Measurements from ENCODE around the gene CERS4. TPM values are rescaled to one million over a fixed set of nuclear protein-coding genes. Genes with fewer than 3 reads are reported as not detected.
A peak's percentile ranks its signal among the peaks of the same experiment; 100 is the strongest.

Gene CERS4
- total RNA-seq, 1 experiment from 2014 or later = 11.6 TPM

DNA sequence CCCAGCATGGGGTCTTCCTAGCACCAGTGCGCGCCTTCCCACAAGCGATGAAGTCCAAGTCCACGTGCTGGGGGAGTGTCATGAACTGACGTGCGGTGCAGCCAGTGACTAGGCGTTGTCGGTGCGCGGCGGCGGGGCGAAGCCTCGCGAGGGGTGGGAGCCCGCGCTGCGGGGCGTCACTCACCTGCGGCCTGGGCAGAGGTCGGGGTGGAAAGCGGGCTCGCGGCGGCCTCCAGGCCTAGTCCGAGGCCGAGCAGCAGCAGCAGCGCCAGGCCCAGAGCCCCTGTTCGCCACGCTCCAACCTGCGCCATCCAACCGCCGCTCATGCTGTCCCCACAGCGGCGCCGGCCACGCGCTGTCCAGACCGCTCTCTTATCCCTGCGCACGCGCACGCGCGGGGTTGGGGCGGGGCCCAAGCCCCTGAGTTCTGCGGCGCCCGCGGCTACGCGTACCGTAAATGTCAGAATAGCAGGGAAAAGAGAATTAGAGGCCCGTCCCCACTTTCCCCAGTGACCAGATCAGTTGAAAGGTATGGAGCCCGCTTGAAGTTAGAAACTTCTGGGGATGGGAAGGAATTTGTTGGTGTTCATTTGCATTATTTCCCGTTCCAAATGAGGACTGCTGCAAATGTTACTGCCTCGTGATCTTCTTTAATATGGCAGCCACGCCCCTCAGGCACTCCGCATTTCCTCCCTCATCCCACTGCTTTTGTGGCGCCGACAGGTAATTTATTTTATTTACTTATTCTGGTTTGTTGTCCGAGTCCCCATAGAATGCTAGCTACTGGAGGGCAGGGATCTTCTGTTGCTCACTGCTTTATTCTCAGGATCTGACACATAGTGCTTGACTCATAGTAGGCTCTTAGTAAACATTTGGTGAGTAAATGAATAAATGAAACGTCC is 99.0 kb downstream of the CERS4 start, which contains the start of gene CD320:
Gene CD320 (minus strand): TSS at position 394 of the 902 bp plus-strand sequence. CDS start 68 bp downstream, at position 326.
- H3K4me3 ChIP-seq (ENCODE audit: low read depth in 2 of 2, low read length in 2 of 2) = peak within 1 kb of the TSS; percentile 51 to 78
- no peaks in the 10 kb centered on the region; the same call in 1 of the 2 replicates for H3K36me3 ChIP-seq (ENCODE audit: control insufficient read depth, insufficient read depth, low read length)
- TSS peak; percentile 72 for BruUV-seq (replicated peaks)
- H3K27me3 ChIP-seq (ENCODE audit: control insufficient read depth, insufficient read depth, low read length) = no peaks in the 10 kb centered on the region
- in situ Hi-C loops (cut with HindIII; ENCODE audit: low pct_unique_long_range_greater_than_20kb, low sequenced_read_pairs) (no loop called here), intact Hi-C loops (cut with micrococcal nuclease; ENCODE audit: unreplicated experiment) (no loop called here)
- TF ChIP-seq, protein P1, sequence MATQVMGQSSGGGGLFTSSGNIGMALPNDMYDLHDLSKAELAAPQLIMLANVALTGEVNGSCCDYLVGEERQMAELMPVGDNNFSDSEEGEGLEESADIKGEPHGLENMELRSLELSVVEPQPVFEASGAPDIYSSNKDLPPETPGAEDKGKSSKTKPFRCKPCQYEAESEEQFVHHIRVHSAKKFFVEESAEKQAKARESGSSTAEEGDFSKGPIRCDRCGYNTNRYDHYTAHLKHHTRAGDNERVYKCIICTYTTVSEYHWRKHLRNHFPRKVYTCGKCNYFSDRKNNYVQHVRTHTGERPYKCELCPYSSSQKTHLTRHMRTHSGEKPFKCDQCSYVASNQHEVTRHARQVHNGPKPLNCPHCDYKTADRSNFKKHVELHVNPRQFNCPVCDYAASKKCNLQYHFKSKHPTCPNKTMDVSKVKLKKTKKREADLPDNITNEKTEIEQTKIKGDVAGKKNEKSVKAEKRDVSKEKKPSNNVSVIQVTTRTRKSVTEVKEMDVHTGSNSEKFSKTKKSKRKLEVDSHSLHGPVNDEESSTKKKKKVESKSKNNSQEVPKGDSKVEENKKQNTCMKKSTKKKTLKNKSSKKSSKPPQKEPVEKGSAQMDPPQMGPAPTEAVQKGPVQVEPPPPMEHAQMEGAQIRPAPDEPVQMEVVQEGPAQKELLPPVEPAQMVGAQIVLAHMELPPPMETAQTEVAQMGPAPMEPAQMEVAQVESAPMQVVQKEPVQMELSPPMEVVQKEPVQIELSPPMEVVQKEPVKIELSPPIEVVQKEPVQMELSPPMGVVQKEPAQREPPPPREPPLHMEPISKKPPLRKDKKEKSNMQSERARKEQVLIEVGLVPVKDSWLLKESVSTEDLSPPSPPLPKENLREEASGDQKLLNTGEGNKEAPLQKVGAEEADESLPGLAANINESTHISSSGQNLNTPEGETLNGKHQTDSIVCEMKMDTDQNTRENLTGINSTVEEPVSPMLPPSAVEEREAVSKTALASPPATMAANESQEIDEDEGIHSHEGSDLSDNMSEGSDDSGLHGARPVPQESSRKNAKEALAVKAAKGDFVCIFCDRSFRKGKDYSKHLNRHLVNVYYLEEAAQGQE (IDR thresholded peaks at IDR 0.05; ENCODE audit: insufficient read depth in 1 of 2, low read depth in 2 of 2, low read length in 1 of 2) = no peak
- TF ChIP-seq POLR2AphosphoS5 (IDR thresholded peaks at IDR 0.05; ENCODE audit: low read depth, low read length) (peak; percentile 95), SIN3A (IDR thresholded peaks at IDR 0.05; ENCODE audit: borderline replicate concordance, insufficient read depth, low read depth, low read length) (peak; percentile 89; the same call in 1 of the 2 replicates), TCF7L2 (IDR thresholded peaks at IDR 0.05; ENCODE audit: low read depth, low read length) (peak; percentile 77)
- TF ChIP-seq, protein P2, sequence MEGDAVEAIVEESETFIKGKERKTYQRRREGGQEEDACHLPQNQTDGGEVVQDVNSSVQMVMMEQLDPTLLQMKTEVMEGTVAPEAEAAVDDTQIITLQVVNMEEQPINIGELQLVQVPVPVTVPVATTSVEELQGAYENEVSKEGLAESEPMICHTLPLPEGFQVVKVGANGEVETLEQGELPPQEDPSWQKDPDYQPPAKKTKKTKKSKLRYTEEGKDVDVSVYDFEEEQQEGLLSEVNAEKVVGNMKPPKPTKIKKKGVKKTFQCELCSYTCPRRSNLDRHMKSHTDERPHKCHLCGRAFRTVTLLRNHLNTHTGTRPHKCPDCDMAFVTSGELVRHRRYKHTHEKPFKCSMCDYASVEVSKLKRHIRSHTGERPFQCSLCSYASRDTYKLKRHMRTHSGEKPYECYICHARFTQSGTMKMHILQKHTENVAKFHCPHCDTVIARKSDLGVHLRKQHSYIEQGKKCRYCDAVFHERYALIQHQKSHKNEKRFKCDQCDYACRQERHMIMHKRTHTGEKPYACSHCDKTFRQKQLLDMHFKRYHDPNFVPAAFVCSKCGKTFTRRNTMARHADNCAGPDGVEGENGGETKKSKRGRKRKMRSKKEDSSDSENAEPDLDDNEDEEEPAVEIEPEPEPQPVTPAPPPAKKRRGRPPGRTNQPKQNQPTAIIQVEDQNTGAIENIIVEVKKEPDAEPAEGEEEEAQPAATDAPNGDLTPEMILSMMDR (IDR thresholded peaks at IDR 0.05) = no peak
- H3K27ac ChIP-seq (ENCODE audit: low read length) = peak within 1 kb of the TSS; percentile 86
- H3K9me3 ChIP-seq (ENCODE audit: control insufficient read depth, insufficient read depth, low read depth, low read length) = no peaks in the 10 kb centered on the region
- ATAC-seq (peak; percentile 94), DNase-seq (ENCODE audit: low read depth, low spot score) (peak; percentile 69)
- H3K4me1 ChIP-seq (ENCODE audit: control insufficient read depth, insufficient read depth, low read length) = peaks cover 11% of the 10 kb centered on the region
- POLR2A ChIA-PET = no interaction called here
- CTCF ChIA-PET = no interaction called here

DNA sequence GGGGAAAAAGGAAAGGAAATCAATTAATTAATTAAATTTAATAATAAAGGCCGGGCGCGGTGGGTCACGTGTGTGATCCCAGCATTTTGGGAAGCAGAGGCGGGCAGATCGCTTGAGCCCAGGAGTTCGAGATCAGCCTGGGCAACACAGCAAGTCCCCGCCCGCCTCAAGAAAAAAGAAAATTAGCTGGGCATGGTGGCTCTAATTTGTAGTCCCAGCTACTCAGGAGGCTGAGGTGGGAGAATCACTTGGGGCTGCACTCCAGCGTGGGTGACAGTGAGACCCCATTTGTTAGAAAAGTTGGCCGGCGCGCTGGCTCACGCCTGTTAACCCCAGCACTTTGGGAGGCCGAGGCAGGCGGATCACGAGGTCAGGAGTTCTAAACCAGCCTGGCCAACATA is 99.7 kb downstream of the CERS4 start:
- ATAC-seq = no peak
- no peak for TF ChIP-seq POLR2AphosphoS5 (IDR thresholded peaks at IDR 0.05; ENCODE audit: low read depth, low read length)
- no peaks in the 10 kb centered on the region for H3K9me3 ChIP-seq (ENCODE audit: control insufficient read depth, insufficient read depth, low read depth, low read length)
- H3K4me3 ChIP-seq (ENCODE audit: low read depth in 2 of 2, low read length in 2 of 2) = peak overlapping the region; percentile 51 to 78
- H3K27me3 ChIP-seq (ENCODE audit: control insufficient read depth, insufficient read depth, low read length) = no peaks in the 10 kb centered on the region
- no peak overlapping the region; the same call in 1 of the 2 replicates for H3K27ac ChIP-seq (ENCODE audit: low read length)
- no TSS peak for BruUV-seq (replicated peaks)
- CTCF ChIA-PET = no interaction called here
- in situ Hi-C loops (cut with HindIII; ENCODE audit: low pct_unique_long_range_greater_than_20kb, low sequenced_read_pairs) (no loop called here), intact Hi-C loops (cut with micrococcal nuclease; ENCODE audit: unreplicated experiment) (no loop called here)
- peaks cover 11% of the 10 kb centered on the region for H3K4me1 ChIP-seq (ENCODE audit: control insufficient read depth, insufficient read depth, low read length)
- POLR2A ChIA-PET = no interaction called here
- H3K36me3 ChIP-seq (ENCODE audit: control insufficient read depth, insufficient read depth, low read length) = no peaks in the 10 kb centered on the region; the same call in 1 of the 2 replicates
- no peak for DNase-seq (ENCODE audit: low read depth, low spot score)
